ENCODE data around the gene GLCE.

The GLCE gene

DNA sequence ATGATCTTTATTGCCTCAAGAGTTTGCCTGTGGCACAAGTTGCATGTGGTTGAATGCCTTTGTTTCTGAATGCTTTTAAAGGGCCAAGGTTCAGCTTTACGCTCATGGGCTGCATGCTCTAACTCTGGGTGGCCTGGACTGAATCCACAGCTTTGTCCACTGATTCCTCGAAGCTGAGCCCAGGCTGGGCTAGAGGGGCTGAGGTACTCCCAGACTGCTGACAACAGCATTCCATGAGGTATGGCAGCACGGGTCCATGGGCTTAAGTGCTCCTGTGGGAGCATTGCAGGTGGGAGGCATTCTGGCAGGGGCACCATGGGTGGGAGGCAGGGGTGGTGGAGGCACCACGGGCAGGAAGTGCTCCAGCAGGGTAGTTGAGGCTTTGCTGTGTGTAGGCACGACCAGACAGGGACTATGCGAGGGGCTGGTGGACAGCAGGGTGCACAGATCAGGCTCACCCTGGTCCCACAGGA, 61.6 kb downstream of the GLCE start:
- Histone ChIP-seq H3K9ac (ENCODE audit: low read depth, low read length) (no peak overlapping the region), H3K4me1 (ENCODE audit: insufficient read depth, low read length) (no peaks in the 10 kb centered on the region), H3K9me3 (ENCODE audit: control insufficient read depth, insufficient read depth, low read length) (no peaks in the 10 kb centered on the region), H3K36me3 (ENCODE audit: insufficient read depth, low read length) (no peaks in the 10 kb centered on the region)

GRCh38 chr15:69223083-69223813, 62.8 kb downstream of the GLCE start:
- Histone ChIP-seq H3K9ac (ENCODE audit: low read depth, low read length) (no peak overlapping the region), H3K9me3 (ENCODE audit: control insufficient read depth, insufficient read depth, low read length) (no peaks in the 10 kb centered on the region), H3K4me1 (ENCODE audit: insufficient read depth, low read length) (no peaks in the 10 kb centered on the region), H3K36me3 (ENCODE audit: insufficient read depth, low read length) (no peaks in the 10 kb centered on the region)

GRCh38 chr15:69224383-69224782, 63.9 kb downstream of the GLCE start:
- H3K4me1 ChIP-seq (ENCODE audit: insufficient read depth, low read length), result no peaks in the 10 kb centered on the region
- H3K9me3 ChIP-seq (ENCODE audit: control insufficient read depth, insufficient read depth, low read length), result no peaks in the 10 kb centered on the region
- no peaks in the 10 kb centered on the region for H3K36me3 ChIP-seq (ENCODE audit: insufficient read depth, low read length)
- H3K9ac ChIP-seq (ENCODE audit: low read depth, low read length), result no peak overlapping the region

- H3K9ac ChIP-seq (ENCODE audit: low read depth, low read length), result no peak overlapping the region
- H3K36me3 ChIP-seq (ENCODE audit: insufficient read depth, low read length), result no peaks in the 10 kb centered on the region
- no peaks in the 10 kb centered on the region for H3K4me1 ChIP-seq (ENCODE audit: insufficient read depth, low read length)
- no peaks in the 10 kb centered on the region for H3K9me3 ChIP-seq (ENCODE audit: control insufficient read depth, insufficient read depth, low read length)
These were observed 65.1 kb downstream of the GLCE start for GRCh38 chr15:69225355-69226022.

DNA sequence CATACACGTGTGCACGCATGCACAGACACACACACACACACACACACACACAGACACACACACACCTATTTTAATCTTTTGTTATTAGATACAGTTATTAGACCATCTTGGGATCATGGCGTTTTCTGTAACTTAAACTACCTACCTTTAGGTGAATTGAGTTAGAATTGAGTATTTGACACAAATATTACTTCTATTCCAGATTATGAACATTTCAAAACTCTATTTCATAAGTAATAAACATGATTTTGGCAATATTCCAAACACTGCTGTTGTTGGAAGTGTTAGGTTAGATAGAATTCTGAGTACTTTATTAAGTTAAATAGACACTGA, 65.6 kb downstream of the GLCE start:
- no peak overlapping the region for H3K9ac ChIP-seq (ENCODE audit: low read depth, low read length)
- no peaks in the 10 kb centered on the region for H3K9me3 ChIP-seq (ENCODE audit: control insufficient read depth, insufficient read depth, low read length)
- H3K36me3 ChIP-seq (ENCODE audit: insufficient read depth, low read length), result no peaks in the 10 kb centered on the region
- H3K4me1 ChIP-seq (ENCODE audit: insufficient read depth, low read length), result no peaks in the 10 kb centered on the region

DNA sequence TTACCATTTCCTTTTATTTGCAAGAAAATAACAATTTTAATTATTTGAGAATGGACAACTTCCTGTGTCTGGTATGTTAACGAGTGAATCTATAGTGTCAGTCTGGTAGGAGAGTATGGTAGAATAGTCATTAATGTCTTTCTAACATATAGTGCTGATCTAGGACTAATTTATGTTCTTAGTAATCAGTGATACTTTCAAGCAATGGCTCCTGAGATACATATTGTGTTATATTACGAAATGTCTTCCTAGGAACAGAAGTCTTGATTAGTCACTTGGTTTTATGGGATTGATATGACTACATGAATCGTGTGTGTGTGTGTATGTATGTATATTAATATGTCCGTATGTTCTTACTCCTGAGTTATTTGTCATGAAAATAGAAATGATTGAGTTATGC, 71.7 kb downstream of the GLCE start:
- Histone ChIP-seq H3K9me3 (ENCODE audit: control insufficient read depth, insufficient read depth, low read length) (no peaks in the 10 kb centered on the region), H3K36me3 (ENCODE audit: insufficient read depth, low read length) (no peaks in the 10 kb centered on the region), H3K9ac (ENCODE audit: low read depth, low read length) (no peak overlapping the region), H3K4me1 (ENCODE audit: insufficient read depth, low read length) (no peaks in the 10 kb centered on the region)

- no peak overlapping the region for H3K9ac ChIP-seq (ENCODE audit: low read depth, low read length)
These were observed 72.3 kb downstream of the GLCE start for GRCh38 chr15:69232765-69233164.

DNA sequence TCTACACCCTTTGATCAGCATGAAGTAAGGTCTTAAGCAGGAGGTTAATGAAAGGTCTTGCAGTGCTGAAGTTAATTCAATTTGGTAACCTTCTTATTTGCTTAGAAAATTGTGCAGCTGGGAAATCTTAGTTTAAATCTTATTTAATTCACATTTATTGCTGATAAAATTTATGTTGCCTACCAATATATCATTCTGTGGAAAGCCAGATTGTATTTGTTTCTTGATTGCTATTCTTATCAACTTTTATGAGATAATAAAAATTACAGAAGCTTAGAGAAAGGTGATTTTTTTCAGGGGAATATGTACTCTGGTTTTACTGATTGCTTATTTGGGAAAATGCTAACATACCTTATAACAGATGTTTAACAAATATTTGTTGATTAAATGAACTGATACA, 74.2 kb downstream of the GLCE start:
- Histone ChIP-seq H3K4me1 (ENCODE audit: insufficient read depth, low read length) (no peaks in the 10 kb centered on the region), H3K9ac (ENCODE audit: low read depth, low read length) (no peak overlapping the region), H3K36me3 (ENCODE audit: insufficient read depth, low read length) (no peaks in the 10 kb centered on the region), H3K9me3 (ENCODE audit: control insufficient read depth, insufficient read depth, low read length) (no peaks in the 10 kb centered on the region)

More at GRCh38 chr15:69232765-69233164, 72.3 kb downstream of the GLCE start:
- H3K9me3 ChIP-seq (ENCODE audit: control insufficient read depth, insufficient read depth, low read length), result no peaks in the 10 kb centered on the region
- H3K4me1 ChIP-seq (ENCODE audit: insufficient read depth, low read length), result no peaks in the 10 kb centered on the region
- no peaks in the 10 kb centered on the region for H3K36me3 ChIP-seq (ENCODE audit: insufficient read depth, low read length)

DNA sequence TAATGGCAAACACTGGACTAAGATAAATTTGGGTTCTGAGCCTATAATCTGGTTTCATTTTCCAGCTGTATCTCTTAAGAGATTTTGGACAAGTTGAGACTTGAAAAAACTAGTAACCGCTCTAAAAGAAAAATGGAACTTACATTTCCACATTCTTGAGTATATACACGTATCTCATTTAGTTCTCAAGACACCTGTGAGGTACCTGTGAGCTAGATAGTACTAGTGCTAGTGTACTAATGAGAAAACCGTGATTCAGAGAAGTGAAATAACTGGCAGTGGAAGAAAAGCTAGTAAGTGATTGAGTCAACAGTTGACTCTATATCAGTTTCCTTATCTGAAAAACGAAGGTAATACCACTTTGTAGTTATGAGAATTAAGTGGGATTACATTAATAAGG, 76.1 kb downstream of the GLCE start:
- Histone ChIP-seq H3K36me3 (ENCODE audit: insufficient read depth, low read length) (no peaks in the 10 kb centered on the region), H3K9ac (ENCODE audit: low read depth, low read length) (no peak overlapping the region), H3K4me1 (ENCODE audit: insufficient read depth, low read length) (no peaks in the 10 kb centered on the region), H3K9me3 (ENCODE audit: control insufficient read depth, insufficient read depth, low read length) (no peaks in the 10 kb centered on the region)

GRCh38 chr15:69237718-69238117, 77.3 kb downstream of the GLCE start:
- H3K9ac ChIP-seq (ENCODE audit: low read depth, low read length), result no peak overlapping the region
- no peaks in the 10 kb centered on the region for H3K36me3 ChIP-seq (ENCODE audit: insufficient read depth, low read length)
- no peaks in the 10 kb centered on the region for H3K4me1 ChIP-seq (ENCODE audit: insufficient read depth, low read length)
- no peaks in the 10 kb centered on the region for H3K9me3 ChIP-seq (ENCODE audit: control insufficient read depth, insufficient read depth, low read length)

GRCh38 chr15:69244798-69245197, 84.4 kb downstream of the GLCE start:
- H3K9ac ChIP-seq (ENCODE audit: low read depth, low read length), result no peak overlapping the region
- H3K9me3 ChIP-seq (ENCODE audit: control insufficient read depth, insufficient read depth, low read length), result no peaks in the 10 kb centered on the region
- H3K4me1 ChIP-seq (ENCODE audit: insufficient read depth, low read length), result no peaks in the 10 kb centered on the region
- no peaks in the 10 kb centered on the region for H3K36me3 ChIP-seq (ENCODE audit: insufficient read depth, low read length)

DNA sequence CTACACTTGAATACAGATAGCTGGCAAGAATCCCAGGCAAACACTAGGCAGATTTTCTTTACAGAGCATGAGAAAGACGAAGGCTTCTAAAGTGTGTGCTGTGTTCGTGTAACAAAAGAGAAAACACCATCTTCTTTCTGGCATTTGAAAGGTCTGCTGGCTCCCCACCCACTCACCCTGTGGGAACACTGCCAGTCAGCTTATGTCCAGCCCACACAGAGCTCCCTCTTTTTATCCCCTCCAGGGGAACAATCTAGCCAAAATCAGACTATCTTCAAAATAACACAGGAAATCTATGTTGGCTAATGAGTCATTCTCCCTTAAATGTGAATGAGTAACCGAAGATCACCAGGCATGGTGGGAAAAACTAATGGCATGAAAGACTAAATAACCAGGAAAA, 92.7 kb downstream of the GLCE start:
- Histone ChIP-seq H3K36me3 (ENCODE audit: insufficient read depth, low read length) (no peaks in the 10 kb centered on the region), H3K9me3 (ENCODE audit: control insufficient read depth, insufficient read depth, low read length) (no peaks in the 10 kb centered on the region), H3K4me1 (ENCODE audit: insufficient read depth, low read length) (no peaks in the 10 kb centered on the region), H3K9ac (ENCODE audit: low read depth, low read length) (no peak overlapping the region)

- Histone ChIP-seq H3K9me3 (ENCODE audit: control insufficient read depth, insufficient read depth, low read length) (no peaks in the 10 kb centered on the region), H3K4me1 (ENCODE audit: insufficient read depth, low read length) (no peaks in the 10 kb centered on the region), H3K36me3 (ENCODE audit: insufficient read depth, low read length) (no peaks in the 10 kb centered on the region)
These were observed 105.0 kb downstream of the GLCE start for GRCh38 chr15:69265347-69265955.

DNA sequence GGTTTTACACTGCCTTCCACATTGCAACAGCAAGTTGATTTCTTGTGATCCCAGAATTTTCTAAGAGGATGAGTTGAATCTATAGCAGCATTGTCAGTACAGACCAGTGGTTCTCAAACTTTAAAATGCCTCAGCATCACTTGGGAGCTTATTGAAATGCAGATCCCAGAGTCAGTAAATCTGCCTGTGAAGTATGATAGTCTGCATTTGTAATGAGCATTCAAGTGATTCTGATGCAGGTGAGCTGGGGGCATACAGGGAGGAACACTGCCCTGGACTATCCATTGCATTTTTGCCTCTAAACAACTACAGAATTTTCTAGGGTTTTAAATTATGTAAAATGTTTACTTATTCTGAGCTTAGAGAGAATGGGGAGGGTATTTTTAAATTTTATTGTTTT, 110.8 kb downstream of the GLCE start:
- peaks cover 25% of the 10 kb centered on the region for H3K4me1 ChIP-seq (ENCODE audit: insufficient read depth, low read length)
- H3K9ac ChIP-seq (ENCODE audit: low read depth, low read length), result no peak overlapping the region
- no peaks in the 10 kb centered on the region for H3K9me3 ChIP-seq (ENCODE audit: control insufficient read depth, insufficient read depth, low read length)
- no peaks in the 10 kb centered on the region for H3K36me3 ChIP-seq (ENCODE audit: insufficient read depth, low read length)

More at GRCh38 chr15:69265347-69265955, 105.0 kb downstream of the GLCE start:
- no peak overlapping the region for H3K9ac ChIP-seq (ENCODE audit: low read depth, low read length)

GRCh38 chr15:69272139-69272538, 111.7 kb downstream of the GLCE start:
- no peak overlapping the region for H3K9ac ChIP-seq (ENCODE audit: low read depth, low read length)
- no peaks in the 10 kb centered on the region for H3K9me3 ChIP-seq (ENCODE audit: control insufficient read depth, insufficient read depth, low read length)
- peaks cover 25% of the 10 kb centered on the region for H3K4me1 ChIP-seq (ENCODE audit: insufficient read depth, low read length)
- no peaks in the 10 kb centered on the region for H3K36me3 ChIP-seq (ENCODE audit: insufficient read depth, low read length)

Measured in ES-I3 (cell line).